Measurements from ENCODE around the gene L3MBTL3. TPM values are rescaled to one million over a fixed set of nuclear protein-coding genes. Genes with fewer than 3 reads are reported as not detected.
A peak's percentile ranks its signal among the peaks of the same experiment; 100 is the strongest.

L3MBTL3 gene
- polyA plus RNA-seq, 1 of the 3 experiments (the other 2 are of a cell fraction): 12.6 TPM

GRCh38 chr6:130070792-130071191, 52.4 kb downstream of the L3MBTL3 start:
- CTCF ChIA-PET: no interaction called here
- Histone ChIP-seq H3F3A (replicated peaks; ENCODE audit: insufficient read depth) (peaks cover 11% of the 10 kb centered on the region), H3K9me3 (no peaks in the 10 kb centered on the region), H3K9ac (no peak overlapping the region), H3K27me3 (ENCODE audit: insufficient read depth) (no peaks in the 10 kb centered on the region), H3K79me2 (ENCODE audit: insufficient read depth) (no peaks in the 10 kb centered on the region), H3K9me2 (no peaks in the 10 kb centered on the region), H3K36me3 (replicated peaks in 1 of 2; ENCODE audit: control insufficient read depth in 1 of 2, insufficient read depth in 2 of 2, low read length in 1 of 2) (peaks cover 15 to 55% of the 10 kb centered on the region in 2 experiments), H3K4me3 (ENCODE audit: low read depth in 2 of 2, low read length in 1 of 2) (no peak overlapping the region), H4K20me1 (ENCODE audit: insufficient read depth) (no peaks in the 10 kb centered on the region), H3K4me1 (ENCODE audit: control insufficient read depth in 1 of 2, insufficient read depth in 2 of 2, low read depth in 1 of 2, low read length in 1 of 2) (peaks cover 0 to 5% of the 10 kb centered on the region in 2 experiments; a peak in 2 of 4 replicates), H3K4me2 (peak overlapping the region; percentile 30; the same call in 1 of the 2 replicates), H2AFZ (ENCODE audit: low read depth) (no peak overlapping the region), H3K27ac (ENCODE audit: low read depth in 2 of 2, low read length in 1 of 2) (peak overlapping the region in 1 of 2 experiments; percentile 34; a peak in 1 of 4 replicates)
- WGBS (ENCODE audit: low lambda C conversion rate): 44% methylated on average over 6 of the region's 6 CpGs
- TF ChIP-seq PBX3 (IDR thresholded peaks at IDR 0.05) (no peak), NFIC (IDR thresholded peaks at IDR 0.05; ENCODE audit: borderline replicate concordance) (no peak), TCF12 (IDR thresholded peaks at IDR 0.05) (no peak), SMC3 (IDR thresholded peaks at IDR 0.05; ENCODE audit: low read depth, low read length) (no peak), POLR2AphosphoS5 (IDR thresholded peaks at IDR 0.05; ENCODE audit: low read depth, low read length) (no peak), USF1 (IDR thresholded peaks at IDR 0.05; ENCODE audit: borderline replicate concordance, low read depth) (no peak), RFX5 (IDR thresholded peaks at IDR 0.05; ENCODE audit: low read length) (no peak), TAF1 (IDR thresholded peaks at IDR 0.05; ENCODE audit: borderline replicate concordance, low read depth, low read length) (no peak), RXRA (IDR thresholded peaks at IDR 0.05; ENCODE audit: borderline replicate concordance, low read depth) (no peak), SIN3A (IDR thresholded peaks at IDR 0.05; ENCODE audit: borderline replicate concordance, low read depth, low read length) (no peak), ZBTB33 (IDR thresholded peaks at IDR 0.05; ENCODE audit: borderline replicate concordance, low read depth) (no peak), CHD2 (IDR thresholded peaks at IDR 0.05; ENCODE audit: low read length, partially characterized antibody) (no peak)
- DNase-seq: peak; percentile 6
- POLR2A ChIA-PET: no interaction called here

- POLR2A ChIA-PET: no interaction called here
- CTCF ChIA-PET: interaction anchor here (1.1 kb wide), 1 partner anchor 38 kb away, joined by 5 read pairs; no protein-coding TSS in a partner anchor
These were observed 57.6 kb downstream of the L3MBTL3 start for GRCh38 chr6:130075879-130076460.

More at GRCh38 chr6:130075879-130076460, 57.6 kb downstream of the L3MBTL3 start:
- no peaks in the 10 kb centered on the region for H3K9me3 ChIP-seq
- H3K27me3 ChIP-seq (ENCODE audit: insufficient read depth): no peaks in the 10 kb centered on the region
- H3K4me1 ChIP-seq (ENCODE audit: control insufficient read depth in 1 of 2, insufficient read depth in 2 of 2, low read depth in 1 of 2, low read length in 1 of 2): no peaks in the 10 kb centered on the region; a peak in 1 of 4 replicates
- no peaks in the 10 kb centered on the region for H3K9me2 ChIP-seq
- TF ChIP-seq TAF1 (IDR thresholded peaks at IDR 0.05; ENCODE audit: borderline replicate concordance, low read depth, low read length): no peak
- TF ChIP-seq FOXM1 (IDR thresholded peaks at IDR 0.05; ENCODE audit: low read depth): no peak
- no peak for TF ChIP-seq PBX3 (IDR thresholded peaks at IDR 0.05)
- TF ChIP-seq MXI1 (IDR thresholded peaks at IDR 0.05; ENCODE audit: low read depth, low read length): no peak
- no peak for TF ChIP-seq FOXJ3 (CRISPR knock-in tag; IDR thresholded peaks at IDR 0.05)
- no peak for TF ChIP-seq MAX (IDR thresholded peaks at IDR 0.05; ENCODE audit: low read depth)
- TF ChIP-seq NRF1 (IDR thresholded peaks at IDR 0.05; ENCODE audit: low read depth, low read length): no peak
- 73% methylated on average over 3 of the region's 3 CpGs for WGBS (ENCODE audit: low lambda C conversion rate)
- H3K9ac ChIP-seq: no peak overlapping the region
- H3K4me2 ChIP-seq: no peak overlapping the region
- H3K4me3 ChIP-seq (ENCODE audit: low read depth in 2 of 2, low read length in 1 of 2): no peak overlapping the region
- H2AFZ ChIP-seq (ENCODE audit: low read depth): no peak overlapping the region
- H3K27ac ChIP-seq (ENCODE audit: low read depth in 2 of 2, low read length in 1 of 2): no peak overlapping the region
- H3K79me2 ChIP-seq (ENCODE audit: insufficient read depth): no peaks in the 10 kb centered on the region
- H3F3A ChIP-seq (replicated peaks; ENCODE audit: insufficient read depth): no peaks in the 10 kb centered on the region
- no peaks in the 10 kb centered on the region for H4K20me1 ChIP-seq (ENCODE audit: insufficient read depth)
- no peak for DNase-seq
- H3K36me3 ChIP-seq (replicated peaks in 1 of 2; ENCODE audit: control insufficient read depth in 1 of 2, insufficient read depth in 2 of 2, low read length in 1 of 2): peaks cover 18 to 29% of the 10 kb centered on the region in 2 experiments

All from SK-N-SH (cell line).